WERI-Rb-1 (cell line): Measurements from ENCODE around the gene STRBP.

ENCODE experiments used
- DNase-seq: peaks from one replicate; pipeline ENCODE4 v3.0.0-alpha.2; 2020
- H3K27ac ChIP-seq: fragments of 250-450 bp; sonication (Bioruptor Pico); 2 replicates; pipeline ENCODE4 v1.5.1; 2020; ENCODE audit warnings: mild to moderate bottlenecking, moderate library complexity
- H3K27me3 ChIP-seq: fragments of 250-450 bp; sonication (Bioruptor Pico); 2 replicates; pipeline ENCODE4 v1.5.1; 2021; ENCODE audit warnings: mild to moderate bottlenecking, low read depth, moderate library complexity; ENCODE audit not compliant: insufficient read depth, severe bottlenecking
- H3K36me3 ChIP-seq: fragments of 250-450 bp; sonication (Bioruptor Pico); 2 replicates; pipeline ENCODE4 v1.5.1; 2020; ENCODE audit warnings: mild to moderate bottlenecking, moderate library complexity
- H3K4me3 ChIP-seq: 2 replicates; pipeline ENCODE4 v1.5.1; 2011; ENCODE audit warnings: low read depth, mild to moderate bottlenecking, control low read depth, low read length
- H3K9me3 ChIP-seq: fragments of 250-450 bp; sonication (Bioruptor Pico); 2 replicates; pipeline ENCODE4 v1.5.1; 2021; ENCODE audit warnings: mild to moderate bottlenecking, moderate library complexity; ENCODE audit not compliant: severe bottlenecking
- TF ChIP-seq, protein P1 (sequence below): IDR thresholded peaks from 2 replicates; pipeline ENCODE4 v1.5.1; 2011; ENCODE audit warnings: low read depth, mild to moderate bottlenecking, control low read depth, inconsistent platforms, low read length

The STRBP gene

GRCh38 chr9:123246534-123246933 lies 21.9 kb downstream of the STRBP start:
- Histone ChIP-seq H3K9me3 (no peaks in the 10 kb centered on the region), H3K36me3 (no peaks in the 10 kb centered on the region), H3K27me3 (no peaks in the 10 kb centered on the region), H3K4me3 (no peak overlapping the region), H3K27ac (no peak overlapping the region)
- TF ChIP-seq, protein P1, sequence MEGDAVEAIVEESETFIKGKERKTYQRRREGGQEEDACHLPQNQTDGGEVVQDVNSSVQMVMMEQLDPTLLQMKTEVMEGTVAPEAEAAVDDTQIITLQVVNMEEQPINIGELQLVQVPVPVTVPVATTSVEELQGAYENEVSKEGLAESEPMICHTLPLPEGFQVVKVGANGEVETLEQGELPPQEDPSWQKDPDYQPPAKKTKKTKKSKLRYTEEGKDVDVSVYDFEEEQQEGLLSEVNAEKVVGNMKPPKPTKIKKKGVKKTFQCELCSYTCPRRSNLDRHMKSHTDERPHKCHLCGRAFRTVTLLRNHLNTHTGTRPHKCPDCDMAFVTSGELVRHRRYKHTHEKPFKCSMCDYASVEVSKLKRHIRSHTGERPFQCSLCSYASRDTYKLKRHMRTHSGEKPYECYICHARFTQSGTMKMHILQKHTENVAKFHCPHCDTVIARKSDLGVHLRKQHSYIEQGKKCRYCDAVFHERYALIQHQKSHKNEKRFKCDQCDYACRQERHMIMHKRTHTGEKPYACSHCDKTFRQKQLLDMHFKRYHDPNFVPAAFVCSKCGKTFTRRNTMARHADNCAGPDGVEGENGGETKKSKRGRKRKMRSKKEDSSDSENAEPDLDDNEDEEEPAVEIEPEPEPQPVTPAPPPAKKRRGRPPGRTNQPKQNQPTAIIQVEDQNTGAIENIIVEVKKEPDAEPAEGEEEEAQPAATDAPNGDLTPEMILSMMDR: no peak
- DNase-seq: no peak

DNA sequence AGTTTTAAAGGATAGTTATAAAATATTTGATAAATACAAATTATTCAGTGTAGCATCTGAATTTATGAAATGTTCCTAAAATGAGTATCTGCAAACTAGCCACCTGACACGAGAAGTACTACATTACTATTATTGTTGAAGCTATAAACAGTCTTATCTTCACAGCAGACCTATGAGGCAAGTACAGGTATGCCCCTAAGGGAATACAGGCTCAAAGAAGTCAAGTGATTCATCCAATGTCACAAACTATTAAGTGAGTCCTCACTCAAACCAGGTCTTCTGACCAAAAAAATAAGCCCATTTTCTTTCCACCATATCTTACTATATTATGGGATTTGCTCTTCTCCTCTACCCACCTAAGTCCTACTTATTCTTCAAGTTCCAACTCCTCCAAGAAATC lies 28.7 kb downstream of the STRBP start:
- Histone ChIP-seq H3K4me3 (no peak overlapping the region), H3K36me3 (peaks cover 6% of the 10 kb centered on the region; the same call in 1 of the 2 replicates), H3K27ac (no peak overlapping the region), H3K9me3 (no peaks in the 10 kb centered on the region), H3K27me3 (no peaks in the 10 kb centered on the region)
- DNase-seq: no peak
- TF ChIP-seq, protein P1: no peak

DNA sequence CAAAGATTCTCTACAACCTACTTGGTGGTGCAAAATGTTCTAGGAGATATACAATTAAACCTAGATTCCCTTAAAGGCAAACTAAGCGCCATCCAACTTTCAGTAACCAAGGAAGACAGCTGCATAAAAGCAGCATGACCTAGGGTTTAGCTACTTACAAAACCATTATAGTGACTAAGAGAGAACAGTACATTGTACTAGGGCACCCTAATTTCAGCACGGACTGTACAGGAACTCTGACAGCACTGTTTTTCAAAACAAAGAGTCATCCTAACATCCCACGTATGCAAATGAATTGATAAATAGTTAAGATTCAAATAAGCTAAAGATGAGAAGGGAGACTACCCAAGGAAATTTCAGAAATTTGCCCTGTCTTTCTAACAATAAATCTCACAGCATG lies 30.0 kb downstream of the STRBP start:
- H3K27ac ChIP-seq: no peak overlapping the region
- TF ChIP-seq, protein P1: no peak
- DNase-seq: no peak

GRCh38 chr9:123237220-123237619 lies 31.2 kb downstream of the STRBP start:
- Histone ChIP-seq H3K36me3 (peaks cover 6% of the 10 kb centered on the region), H3K4me3 (no peak overlapping the region), H3K9me3 (no peaks in the 10 kb centered on the region), H3K27me3 (no peaks in the 10 kb centered on the region), H3K27ac (no peak overlapping the region)
- TF ChIP-seq, protein P1: no peak
- no peak for DNase-seq

More for the DNA sequence above, 30.0 kb downstream of the STRBP start:
- Histone ChIP-seq H3K27me3 (no peaks in the 10 kb centered on the region), H3K36me3 (peaks cover 6% of the 10 kb centered on the region), H3K4me3 (no peak overlapping the region), H3K9me3 (no peaks in the 10 kb centered on the region)

DNA sequence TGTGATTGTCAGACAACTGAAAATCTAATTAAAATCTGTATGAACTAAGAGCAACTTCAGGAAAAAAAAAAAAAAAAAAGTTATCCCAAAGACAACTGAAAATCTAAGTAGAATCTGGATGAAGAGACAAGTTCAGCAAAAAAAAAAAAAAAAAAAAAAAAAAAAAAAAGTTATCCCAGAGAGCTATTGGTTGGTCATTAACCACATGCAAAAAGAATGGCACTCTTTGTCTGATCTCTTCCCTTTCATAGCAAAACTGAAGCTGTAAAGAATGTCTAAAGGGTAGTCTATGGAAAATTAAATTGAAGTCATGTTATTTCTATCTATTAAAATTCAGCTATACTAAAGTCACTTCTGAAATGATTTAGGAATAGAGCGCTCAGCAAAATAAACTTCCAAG lies 32.9 kb downstream of the STRBP start:
- Histone ChIP-seq H3K4me3 (no peak overlapping the region), H3K9me3 (no peaks in the 10 kb centered on the region), H3K36me3 (peaks cover 6% of the 10 kb centered on the region), H3K27ac (no peak overlapping the region), H3K27me3 (no peaks in the 10 kb centered on the region)
- TF ChIP-seq, protein P1: no peak
- no peak for DNase-seq

- H3K27ac ChIP-seq: no peak overlapping the region
- no peaks in the 10 kb centered on the region for H3K27me3 ChIP-seq
- TF ChIP-seq, protein P1: no peak
- H3K4me3 ChIP-seq: no peak overlapping the region
- H3K36me3 ChIP-seq: peaks cover 6% of the 10 kb centered on the region
- no peaks in the 10 kb centered on the region for H3K9me3 ChIP-seq
- no peak for DNase-seq
These were observed 33.5 kb downstream of the STRBP start for GRCh38 chr9:123234853-123235252.
